HG02981 (cell line): ENCODE data around the gene PPARA.

Experiments used
- ATAC-seq: cut with Tn5 transposase; IDR thresholded peaks from one replicate; pipeline ENCODE4 v1.9.1; 2021; ENCODE audit warnings: mild to moderate bottlenecking, moderate library complexity; ENCODE audit not compliant: unreplicated experiment

Gene PPARA

GRCh38 chr22:46290121-46290842, 140.0 kb downstream of the PPARA start:
- no peak for ATAC-seq

- ATAC-seq, result no peak
Measured at GRCh38 chr22:46290843-46291785, 140.8 kb downstream of the PPARA start.

- no peak for ATAC-seq
Measured at GRCh38 chr22:46292173-46292572, 141.8 kb downstream of the PPARA start.

- ATAC-seq, result no peak
Measured at GRCh38 chr22:46292732-46293131, 142.4 kb downstream of the PPARA start.
